WTC11 (cell line): ENCODE measurements around the gene TRAP1. TPM values are rescaled to one million over a fixed set of nuclear protein-coding genes. Genes with fewer than 3 reads are reported as not detected.

Experiments used
- ATAC-seq: fragments of 200-7000 bp; cut with Tn5 transposase; 2 replicates; pipeline ENCODE4 v1.10.0; 2021; ENCODE audit warnings: mild to moderate bottlenecking, moderate library complexity
- CTCF ChIA-PET: fragments of 300-600 bp; sonication (Branson Sonifier 250); formaldehyde crosslinking; loops from one replicate; lab custom pipeline; 2021; ENCODE audit warnings: antibody characterized with exemption; lab: Charles Lee
- POLR2A ChIA-PET: fragments of 350-600 bp; sonication (Branson Sonifier 250); formaldehyde crosslinking; loops from one replicate; lab custom pipeline; 2021; ENCODE audit warnings: antibody characterized with exemption; lab: Charles Lee
- DNase-seq: peaks from one replicate; pipeline ENCODE4 v3.0.0; 2021; ENCODE audit warnings: low spot score
- H3K27ac Mint-ChIP-seq: 2 replicates; pipeline ENCODE4 v1.8.0; 2021; ENCODE audit warnings: mixed read lengths
- H3K27me3 Mint-ChIP-seq: 2 replicates; pipeline ENCODE4 v1.8.0; 2021; ENCODE audit warnings: low read depth, mild to moderate bottlenecking, moderate library complexity, mixed read lengths
- H3K36me3 Mint-ChIP-seq: 2 replicates; pipeline ENCODE4 v1.8.0; 2021; ENCODE audit warnings: mixed read lengths
- H3K4me1 Mint-ChIP-seq: 2 replicates; pipeline ENCODE4 v1.8.0; 2022; ENCODE audit warnings: mixed read lengths
- H3K4me3 Mint-ChIP-seq: 2 replicates; pipeline ENCODE4 v1.8.0; 2021; ENCODE audit warnings: mild to moderate bottlenecking, moderate library complexity, mixed read lengths
- H3K9me3 Mint-ChIP-seq: 2 replicates; pipeline ENCODE4 v1.8.0; 2021; ENCODE audit warnings: mixed read lengths
- GTF2I ChIP-seq: fragments of 250-450 bp; sonication (Bioruptor Pico); conservative IDR thresholded peaks from 2 replicates; pipeline ENCODE4 v1.4.0; 2021; ENCODE audit warnings: mild to moderate bottlenecking
- IRF2 ChIP-seq: sonication (generic); formaldehyde crosslinking; IDR thresholded peaks from 2 replicates; pipeline ENCODE4 v1.8.0; 2022; ENCODE audit warnings: low read depth, missing genetic modification reagents, borderline replicate concordance
- JAZF1 ChIP-seq: fragments of 250-450 bp; sonication (Bioruptor Pico); IDR thresholded peaks from 2 replicates; pipeline ENCODE4 v1.9.0; 2021; ENCODE audit warnings: moderate library complexity, mild to moderate bottlenecking, inconsistent platforms
- MYBL2 ChIP-seq: sonication (generic); formaldehyde crosslinking; IDR thresholded peaks from 2 replicates; pipeline ENCODE4 v1.8.1; 2023; ENCODE audit warnings: mild to moderate bottlenecking, moderate library complexity, missing genetic modification reagents
- SP1 ChIP-seq: sonication (generic); formaldehyde crosslinking; conservative IDR thresholded peaks from 2 replicates; pipeline ENCODE4 v1.8.1; 2022; ENCODE audit warnings: missing genetic modification reagents
- ZBTB21 ChIP-seq: sonication (generic); formaldehyde crosslinking; IDR thresholded peaks from 2 replicates; pipeline ENCODE4 v1.8.1; 2023; ENCODE audit warnings: mild to moderate bottlenecking, missing genetic modification reagents, borderline replicate concordance
- ZNF396 ChIP-seq: fragments of 250-450 bp; sonication (Bioruptor Pico); IDR thresholded peaks from 2 replicates; pipeline ENCODE4 v1.8.0; 2021; ENCODE audit warnings: mild to moderate bottlenecking, moderate library complexity, borderline replicate concordance
- total RNA-seq: library from RNA; stranded (reverse); gene quantifications from 3 replicates; pipeline ENCODE4 v1.2.3, GENCODE V29; 2021
- TF ChIP-seq, protein P1 (sequence below): sonication (generic); formaldehyde crosslinking; IDR thresholded peaks from 2 replicates; pipeline ENCODE4 v1.8.1; 2022; ENCODE audit warnings: low read depth, missing genetic modification reagents, borderline replicate concordance
- TF ChIP-seq, protein P2 (sequence below): sonication (generic); formaldehyde crosslinking; conservative IDR thresholded peaks from 2 replicates; pipeline ENCODE4 v1.8.1; 2023; ENCODE audit warnings: mild to moderate bottlenecking, low read depth, missing genetic modification reagents, moderate library complexity
- TF ChIP-seq, protein P3 (sequence below): sonication (generic); formaldehyde crosslinking; IDR thresholded peaks from 2 replicates; pipeline ENCODE4 v1.8.1; 2022; ENCODE audit warnings: low read depth, mild to moderate bottlenecking, moderate library complexity, missing genetic modification reagents, borderline replicate concordance
- TF ChIP-seq, protein P4 (sequence below): fragments of 250-450 bp; sonication (Bioruptor Pico); IDR thresholded peaks from 2 replicates; pipeline ENCODE4 v2.1.2; 2022; ENCODE audit warnings: mild to moderate bottlenecking, moderate library complexity
- TF ChIP-seq, protein P5 (sequence below): fragments of 200-600 bp; IDR thresholded peaks from 2 replicates; pipeline ENCODE4 v1.8.0; 2022; ENCODE audit warnings: antibody characterized with exemption
- TF ChIP-seq, protein P6 (sequence below): sonication (generic); formaldehyde crosslinking; IDR thresholded peaks from 2 replicates; pipeline ENCODE4 v1.8.0; 2023; ENCODE audit warnings: missing genetic modification reagents, mild to moderate bottlenecking, borderline replicate concordance
- TF ChIP-seq, protein P7 (sequence below): sonication (generic); formaldehyde crosslinking; IDR thresholded peaks from 2 replicates; pipeline ENCODE4 v1.8.0; 2022; ENCODE audit warnings: mild to moderate bottlenecking, missing genetic modification reagents

Gene TRAP1
- total RNA-seq, 1 experiment from 2014 or later, result 285 TPM

DNA sequence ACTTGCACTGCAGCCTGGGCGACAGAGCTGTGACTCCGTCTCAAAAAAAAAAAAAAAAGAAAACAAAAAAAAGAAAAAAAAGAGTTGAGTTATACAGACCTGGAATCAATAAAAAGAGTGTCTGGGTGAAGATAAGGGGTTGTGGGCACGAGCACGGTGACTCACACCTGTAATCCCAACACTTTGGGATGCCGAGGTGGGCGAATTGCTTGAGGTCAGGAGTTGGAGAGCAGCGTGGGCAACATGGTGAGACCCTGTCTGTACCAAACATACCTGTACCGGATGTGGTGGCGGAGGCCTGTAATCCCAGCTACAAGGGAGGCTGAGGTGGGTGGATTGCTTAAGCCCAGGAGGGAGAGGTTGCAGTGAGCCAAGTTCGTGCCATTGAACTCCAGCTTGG, 1.3 kb upstream of the TRAP1 start (continued):
- no peak for TF ChIP-seq JAZF1 (CRISPR knock-in tag)
- TF ChIP-seq, protein P1, sequence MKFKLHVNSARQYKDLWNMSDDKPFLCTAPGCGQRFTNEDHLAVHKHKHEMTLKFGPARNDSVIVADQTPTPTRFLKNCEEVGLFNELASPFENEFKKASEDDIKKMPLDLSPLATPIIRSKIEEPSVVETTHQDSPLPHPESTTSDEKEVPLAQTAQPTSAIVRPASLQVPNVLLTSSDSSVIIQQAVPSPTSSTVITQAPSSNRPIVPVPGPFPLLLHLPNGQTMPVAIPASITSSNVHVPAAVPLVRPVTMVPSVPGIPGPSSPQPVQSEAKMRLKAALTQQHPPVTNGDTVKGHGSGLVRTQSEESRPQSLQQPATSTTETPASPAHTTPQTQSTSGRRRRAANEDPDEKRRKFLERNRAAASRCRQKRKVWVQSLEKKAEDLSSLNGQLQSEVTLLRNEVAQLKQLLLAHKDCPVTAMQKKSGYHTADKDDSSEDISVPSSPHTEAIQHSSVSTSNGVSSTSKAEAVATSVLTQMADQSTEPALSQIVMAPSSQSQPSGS (CRISPR knock-in tag), result no peak
- TF ChIP-seq GTF2I (CRISPR knock-in tag), result no peak
- TF ChIP-seq, protein P2, sequence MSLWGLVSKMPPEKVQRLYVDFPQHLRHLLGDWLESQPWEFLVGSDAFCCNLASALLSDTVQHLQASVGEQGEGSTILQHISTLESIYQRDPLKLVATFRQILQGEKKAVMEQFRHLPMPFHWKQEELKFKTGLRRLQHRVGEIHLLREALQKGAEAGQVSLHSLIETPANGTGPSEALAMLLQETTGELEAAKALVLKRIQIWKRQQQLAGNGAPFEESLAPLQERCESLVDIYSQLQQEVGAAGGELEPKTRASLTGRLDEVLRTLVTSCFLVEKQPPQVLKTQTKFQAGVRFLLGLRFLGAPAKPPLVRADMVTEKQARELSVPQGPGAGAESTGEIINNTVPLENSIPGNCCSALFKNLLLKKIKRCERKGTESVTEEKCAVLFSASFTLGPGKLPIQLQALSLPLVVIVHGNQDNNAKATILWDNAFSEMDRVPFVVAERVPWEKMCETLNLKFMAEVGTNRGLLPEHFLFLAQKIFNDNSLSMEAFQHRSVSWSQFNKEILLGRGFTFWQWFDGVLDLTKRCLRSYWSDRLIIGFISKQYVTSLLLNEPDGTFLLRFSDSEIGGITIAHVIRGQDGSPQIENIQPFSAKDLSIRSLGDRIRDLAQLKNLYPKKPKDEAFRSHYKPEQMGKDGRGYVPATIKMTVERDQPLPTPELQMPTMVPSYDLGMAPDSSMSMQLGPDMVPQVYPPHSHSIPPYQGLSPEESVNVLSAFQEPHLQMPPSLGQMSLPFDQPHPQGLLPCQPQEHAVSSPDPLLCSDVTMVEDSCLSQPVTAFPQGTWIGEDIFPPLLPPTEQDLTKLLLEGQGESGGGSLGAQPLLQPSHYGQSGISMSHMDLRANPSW (CRISPR knock-in tag), result no peak
- TF ChIP-seq, protein P3, sequence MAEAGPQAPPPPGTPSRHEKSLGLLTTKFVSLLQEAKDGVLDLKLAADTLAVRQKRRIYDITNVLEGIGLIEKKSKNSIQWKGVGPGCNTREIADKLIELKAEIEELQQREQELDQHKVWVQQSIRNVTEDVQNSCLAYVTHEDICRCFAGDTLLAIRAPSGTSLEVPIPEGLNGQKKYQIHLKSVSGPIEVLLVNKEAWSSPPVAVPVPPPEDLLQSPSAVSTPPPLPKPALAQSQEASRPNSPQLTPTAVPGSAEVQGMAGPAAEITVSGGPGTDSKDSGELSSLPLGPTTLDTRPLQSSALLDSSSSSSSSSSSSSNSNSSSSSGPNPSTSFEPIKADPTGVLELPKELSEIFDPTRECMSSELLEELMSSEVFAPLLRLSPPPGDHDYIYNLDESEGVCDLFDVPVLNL, result no peak
- TF ChIP-seq ZBTB21 (CRISPR knock-in tag), result no peak
- TF ChIP-seq, protein P4, sequence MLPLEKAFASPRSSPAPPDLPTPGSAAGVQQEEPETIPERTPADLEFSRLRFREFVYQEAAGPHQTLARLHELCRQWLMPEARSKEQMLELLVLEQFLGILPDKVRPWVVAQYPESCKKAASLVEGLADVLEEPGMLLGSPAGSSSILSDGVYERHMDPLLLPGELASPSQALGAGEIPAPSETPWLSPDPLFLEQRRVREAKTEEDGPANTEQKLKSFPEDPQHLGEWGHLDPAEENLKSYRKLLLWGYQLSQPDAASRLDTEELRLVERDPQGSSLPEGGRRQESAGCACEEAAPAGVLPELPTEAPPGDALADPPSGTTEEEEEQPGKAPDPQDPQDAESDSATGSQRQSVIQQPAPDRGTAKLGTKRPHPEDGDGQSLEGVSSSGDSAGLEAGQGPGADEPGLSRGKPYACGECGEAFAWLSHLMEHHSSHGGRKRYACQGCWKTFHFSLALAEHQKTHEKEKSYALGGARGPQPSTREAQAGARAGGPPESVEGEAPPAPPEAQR, result no peak
- TF ChIP-seq IRF2, result no peak
- TF ChIP-seq ZNF396, result no peak

DNA sequence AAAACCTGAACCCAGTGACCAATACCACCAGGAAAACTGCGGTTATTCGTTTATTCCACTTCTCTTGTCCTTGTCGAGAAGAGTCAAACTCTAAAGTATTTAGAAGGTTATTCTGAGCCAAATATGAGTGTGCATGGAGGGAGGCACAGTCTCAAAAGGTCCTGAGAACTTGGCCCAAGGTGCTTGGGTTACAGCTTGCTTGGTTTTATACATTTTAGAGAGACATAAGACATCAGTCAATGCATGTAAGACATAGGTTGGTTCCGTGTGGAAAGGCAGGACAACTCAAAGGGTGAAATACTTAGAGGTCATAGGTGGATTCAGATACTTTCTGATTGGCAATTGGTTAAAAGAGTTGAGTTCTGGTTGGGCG, 681 bp upstream of the TRAP1 start:
- ChIA-PET POLR2A (interaction anchor here (0.7 kb wide), 1 partner anchor 531 kb away, joined by 3 read pairs; no protein-coding TSS in a partner anchor), CTCF (interaction anchor here (0.8 to 1.7 kb wide), 3 partner anchors 27 to 220 kb away, joined by 3 to 6 read pairs (median 3); no protein-coding TSS in a partner anchor)
- DNase-seq, result no peak
- Mint-ChIP-seq H3K9me3 (no peaks in the 10 kb centered on the region), H3K27me3 (no peaks in the 10 kb centered on the region), H3K4me3 (peak overlapping the region; percentile 85), H3K36me3 (peaks cover 11% of the 10 kb centered on the region), H3K4me1 (peaks cover 36% of the 10 kb centered on the region), H3K27ac (peak overlapping the region; percentile 58)
- TF ChIP-seq MYBL2 (CRISPR knock-in tag) (no peak), JAZF1 (CRISPR knock-in tag) (no peak), SP1 (CRISPR knock-in tag) (no peak)
- TF ChIP-seq, protein P5, sequence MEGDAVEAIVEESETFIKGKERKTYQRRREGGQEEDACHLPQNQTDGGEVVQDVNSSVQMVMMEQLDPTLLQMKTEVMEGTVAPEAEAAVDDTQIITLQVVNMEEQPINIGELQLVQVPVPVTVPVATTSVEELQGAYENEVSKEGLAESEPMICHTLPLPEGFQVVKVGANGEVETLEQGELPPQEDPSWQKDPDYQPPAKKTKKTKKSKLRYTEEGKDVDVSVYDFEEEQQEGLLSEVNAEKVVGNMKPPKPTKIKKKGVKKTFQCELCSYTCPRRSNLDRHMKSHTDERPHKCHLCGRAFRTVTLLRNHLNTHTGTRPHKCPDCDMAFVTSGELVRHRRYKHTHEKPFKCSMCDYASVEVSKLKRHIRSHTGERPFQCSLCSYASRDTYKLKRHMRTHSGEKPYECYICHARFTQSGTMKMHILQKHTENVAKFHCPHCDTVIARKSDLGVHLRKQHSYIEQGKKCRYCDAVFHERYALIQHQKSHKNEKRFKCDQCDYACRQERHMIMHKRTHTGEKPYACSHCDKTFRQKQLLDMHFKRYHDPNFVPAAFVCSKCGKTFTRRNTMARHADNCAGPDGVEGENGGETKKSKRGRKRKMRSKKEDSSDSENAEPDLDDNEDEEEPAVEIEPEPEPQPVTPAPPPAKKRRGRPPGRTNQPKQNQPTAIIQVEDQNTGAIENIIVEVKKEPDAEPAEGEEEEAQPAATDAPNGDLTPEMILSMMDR, result no peak
- TF ChIP-seq, protein P6, sequence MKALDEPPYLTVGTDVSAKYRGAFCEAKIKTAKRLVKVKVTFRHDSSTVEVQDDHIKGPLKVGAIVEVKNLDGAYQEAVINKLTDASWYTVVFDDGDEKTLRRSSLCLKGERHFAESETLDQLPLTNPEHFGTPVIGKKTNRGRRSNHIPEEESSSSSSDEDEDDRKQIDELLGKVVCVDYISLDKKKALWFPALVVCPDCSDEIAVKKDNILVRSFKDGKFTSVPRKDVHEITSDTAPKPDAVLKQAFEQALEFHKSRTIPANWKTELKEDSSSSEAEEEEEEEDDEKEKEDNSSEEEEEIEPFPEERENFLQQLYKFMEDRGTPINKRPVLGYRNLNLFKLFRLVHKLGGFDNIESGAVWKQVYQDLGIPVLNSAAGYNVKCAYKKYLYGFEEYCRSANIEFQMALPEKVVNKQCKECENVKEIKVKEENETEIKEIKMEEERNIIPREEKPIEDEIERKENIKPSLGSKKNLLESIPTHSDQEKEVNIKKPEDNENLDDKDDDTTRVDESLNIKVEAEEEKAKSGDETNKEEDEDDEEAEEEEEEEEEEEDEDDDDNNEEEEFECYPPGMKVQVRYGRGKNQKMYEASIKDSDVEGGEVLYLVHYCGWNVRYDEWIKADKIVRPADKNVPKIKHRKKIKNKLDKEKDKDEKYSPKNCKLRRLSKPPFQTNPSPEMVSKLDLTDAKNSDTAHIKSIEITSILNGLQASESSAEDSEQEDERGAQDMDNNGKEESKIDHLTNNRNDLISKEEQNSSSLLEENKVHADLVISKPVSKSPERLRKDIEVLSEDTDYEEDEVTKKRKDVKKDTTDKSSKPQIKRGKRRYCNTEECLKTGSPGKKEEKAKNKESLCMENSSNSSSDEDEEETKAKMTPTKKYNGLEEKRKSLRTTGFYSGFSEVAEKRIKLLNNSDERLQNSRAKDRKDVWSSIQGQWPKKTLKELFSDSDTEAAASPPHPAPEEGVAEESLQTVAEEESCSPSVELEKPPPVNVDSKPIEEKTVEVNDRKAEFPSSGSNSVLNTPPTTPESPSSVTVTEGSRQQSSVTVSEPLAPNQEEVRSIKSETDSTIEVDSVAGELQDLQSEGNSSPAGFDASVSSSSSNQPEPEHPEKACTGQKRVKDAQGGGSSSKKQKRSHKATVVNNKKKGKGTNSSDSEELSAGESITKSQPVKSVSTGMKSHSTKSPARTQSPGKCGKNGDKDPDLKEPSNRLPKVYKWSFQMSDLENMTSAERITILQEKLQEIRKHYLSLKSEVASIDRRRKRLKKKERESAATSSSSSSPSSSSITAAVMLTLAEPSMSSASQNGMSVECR (CRISPR knock-in tag), result no peak
- TF ChIP-seq, protein P7, sequence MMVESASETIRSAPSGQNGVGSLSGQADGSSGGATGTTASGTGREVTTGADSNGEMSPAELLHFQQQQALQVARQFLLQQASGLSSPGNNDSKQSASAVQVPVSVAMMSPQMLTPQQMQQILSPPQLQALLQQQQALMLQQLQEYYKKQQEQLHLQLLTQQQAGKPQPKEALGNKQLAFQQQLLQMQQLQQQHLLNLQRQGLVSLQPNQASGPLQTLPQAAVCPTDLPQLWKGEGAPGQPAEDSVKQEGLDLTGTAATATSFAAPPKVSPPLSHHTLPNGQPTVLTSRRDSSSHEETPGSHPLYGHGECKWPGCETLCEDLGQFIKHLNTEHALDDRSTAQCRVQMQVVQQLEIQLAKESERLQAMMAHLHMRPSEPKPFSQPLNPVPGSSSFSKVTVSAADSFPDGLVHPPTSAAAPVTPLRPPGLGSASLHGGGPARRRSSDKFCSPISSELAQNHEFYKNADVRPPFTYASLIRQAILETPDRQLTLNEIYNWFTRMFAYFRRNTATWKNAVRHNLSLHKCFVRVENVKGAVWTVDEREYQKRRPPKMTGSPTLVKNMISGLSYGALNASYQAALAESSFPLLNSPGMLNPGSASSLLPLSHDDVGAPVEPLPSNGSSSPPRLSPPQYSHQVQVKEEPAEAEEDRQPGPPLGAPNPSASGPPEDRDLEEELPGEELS (CRISPR knock-in tag), result no peak
- ATAC-seq, result no peak
